Measurements from ENCODE around the gene NCAPD3. TPM values are rescaled to one million over a fixed set of nuclear protein-coding genes. Genes with fewer than 3 reads are reported as not detected.
"Not testable (repeated sequence)": the region's sequence is repeated elsewhere in the genome, so short reads cannot be mapped to it uniquely, and the experiment has no call there.

Gene NCAPD3
- total and polyA plus RNA-seq, 4 experiments from 2014 or later = 14.3 to 41.8 (median 27.3) TPM

- DNase-seq = no peak
- no peaks in the 10 kb centered on the region for H3K36me3 ChIP-seq (ENCODE audit: insufficient read depth, low read length)
- Mint-ChIP-seq H3K4me3 (no peak overlapping the region), H3K27ac (no peak overlapping the region), H3K36me3 (no peaks in the 10 kb centered on the region), H3K27me3 (peaks cover 5 to 9% of the 10 kb centered on the region in 2 donors), H3K9me3 (no peaks in the 10 kb centered on the region), H3K4me1 (peaks cover 0 to 1% (median 0%) of the 10 kb centered on the region in 4 donors)
- H3K27me3 ChIP-seq (ENCODE audit: insufficient read depth, low read length) = no peaks in the 10 kb centered on the region
- intact Hi-C loops (cut with micrococcal nuclease) = no loop called here
- H3K9me3 ChIP-seq (ENCODE audit: control insufficient read depth in 1 of 2, low read length in 2 of 2) = no peaks in the 10 kb centered on the region
- no peak overlapping the region for H3K4me3 ChIP-seq (ENCODE audit: low read length in 2 of 2)
- H3K27ac ChIP-seq (ENCODE audit: low read depth, low read length) = no peak overlapping the region
- ChIA-PET CTCF (ENCODE audit: partially characterized antibody) (interaction anchor here (1.5 kb wide), 1 partner anchor 171 kb away, joined by 3 read pairs; no protein-coding TSS in a partner anchor), POLR2A (ENCODE audit: partially characterized antibody) (no interaction called here)
- H3K4me1 ChIP-seq (ENCODE audit: insufficient read depth, low read length) = no peaks in the 10 kb centered on the region
These were observed 105.8 kb downstream of the NCAPD3 start for GRCh38 chr11:134118006-134118405.

GRCh38 chr11:134116210-134116609 is 107.6 kb downstream of the NCAPD3 start:
- Histone ChIP-seq H3K9me3 (ENCODE audit: control insufficient read depth in 1 of 2, low read length in 2 of 2) (no peaks in the 10 kb centered on the region), H3K4me1 (ENCODE audit: insufficient read depth, low read length) (no peaks in the 10 kb centered on the region), H3K27me3 (ENCODE audit: insufficient read depth, low read length) (no peaks in the 10 kb centered on the region), H3K36me3 (ENCODE audit: insufficient read depth, low read length) (no peaks in the 10 kb centered on the region), H3K27ac (ENCODE audit: low read depth, low read length) (no peak overlapping the region), H3K4me3 (ENCODE audit: low read length in 2 of 2) (no peak overlapping the region)
- Mint-ChIP-seq H3K27me3 (peaks cover 0 to 7% of the 10 kb centered on the region in 2 donors), H3K4me1 (peaks cover 0 to 1% (median 0%) of the 10 kb centered on the region in 4 donors), H3K36me3 (peaks cover 2 to 12% of the 10 kb centered on the region in 2 donors), H3K27ac (no peak overlapping the region), H3K9me3 (peaks cover 0 to 4% (median 0%) of the 10 kb centered on the region in 8 donors), H3K4me3 (no peak overlapping the region)
- ChIA-PET CTCF (ENCODE audit: partially characterized antibody) (interaction anchor here (1.3 kb wide), 1 partner anchor 9 kb away, joined by 3 read pairs; no protein-coding TSS in a partner anchor), POLR2A (ENCODE audit: partially characterized antibody) (no interaction called here)
- intact Hi-C loops (cut with micrococcal nuclease) = no loop called here
- no peak for DNase-seq

GRCh38 chr11:134113787-134114186 is 110.0 kb downstream of the NCAPD3 start:
- not testable (repeated sequence) for H3K4me1 Mint-ChIP-seq, H3K4me3 Mint-ChIP-seq

GRCh38 chr11:134110252-134110815 is 113.4 kb downstream of the NCAPD3 start:
- DNase-seq = no peak
- Mint-ChIP-seq H3K27ac (no peak overlapping the region), H3K4me1 (peaks cover 0 to 1% (median 0%) of the 10 kb centered on the region in 4 donors), H3K9me3 (peaks cover 0 to 38% (median 21%) of the 10 kb centered on the region in 8 donors), H3K27me3 (peaks cover 0 to 1% of the 10 kb centered on the region in 2 donors), H3K4me3 (no peak overlapping the region), H3K36me3 (peaks cover 10 to 20% of the 10 kb centered on the region in 2 donors)
- H3K4me1 ChIP-seq (ENCODE audit: insufficient read depth, low read length) = no peaks in the 10 kb centered on the region
- ChIA-PET POLR2A (ENCODE audit: partially characterized antibody) (no interaction called here), CTCF (ENCODE audit: partially characterized antibody) (no interaction called here)
- no peaks in the 10 kb centered on the region for H3K36me3 ChIP-seq (ENCODE audit: insufficient read depth, low read length)
- intact Hi-C loops (cut with micrococcal nuclease) = no loop called here
- no peak overlapping the region for H3K4me3 ChIP-seq (ENCODE audit: low read length in 2 of 2)
- H3K9me3 ChIP-seq (ENCODE audit: control insufficient read depth in 1 of 2, low read length in 2 of 2) = no peaks in the 10 kb centered on the region
- no peak overlapping the region for H3K27ac ChIP-seq (ENCODE audit: low read depth, low read length)
- no peaks in the 10 kb centered on the region for H3K27me3 ChIP-seq (ENCODE audit: insufficient read depth, low read length)

More at GRCh38 chr11:134113787-134114186, 110.0 kb downstream of the NCAPD3 start:
- POLR2A ChIA-PET (ENCODE audit: partially characterized antibody); H3K36me3 ChIP-seq (ENCODE audit: insufficient read depth, low read length); H3K4me3 ChIP-seq (ENCODE audit: low read length in 2 of 2); H3K27me3 ChIP-seq (ENCODE audit: insufficient read depth, low read length); DNase-seq; intact Hi-C loops (cut with micrococcal nuclease); H3K27ac Mint-ChIP-seq; CTCF ChIA-PET (ENCODE audit: partially characterized antibody); H3K9me3 ChIP-seq (ENCODE audit: control insufficient read depth in 1 of 2, low read length in 2 of 2); H3K4me1 ChIP-seq (ENCODE audit: insufficient read depth, low read length); H3K27ac ChIP-seq (ENCODE audit: low read depth, low read length); H3K27me3 Mint-ChIP-seq: not testable (repeated sequence)
- H3K36me3 Mint-ChIP-seq = peaks cover 5 to 14% of the 10 kb centered on the region in 2 donors
- H3K9me3 Mint-ChIP-seq = peaks cover 0 to 14% (median 7%) of the 10 kb centered on the region in 8 donors

Other genes starting within 250 kb of the NCAPD3 start
- gene JAM3, start 154.9 kb downstream of the NCAPD3 start, total RNA-seq = 1 to 10 TPM; 6.8 to 8.3 TPM
- 1 to 10 TPM; 6.5 to 6.6 TPM for gene JAM3, start 154.9 kb downstream of the NCAPD3 start, polyA plus RNA-seq
- 10 to 100 TPM; 72.2 to 76.6 TPM for gene VPS26B, start 704 bp upstream of the NCAPD3 start, total RNA-seq
- gene VPS26B, start 704 bp upstream of the NCAPD3 start, polyA plus RNA-seq = 10 to 100 TPM; 49.6 to 56.7 TPM
- 10 to 100 TPM; 59.3 to 70.8 TPM for gene THYN1, start 29.4 kb upstream of the NCAPD3 start, total RNA-seq
- 100 to 1,000 TPM; 118 to 163 TPM for gene THYN1, start 29.4 kb upstream of the NCAPD3 start, polyA plus RNA-seq
- gene ACAD8, start 29.6 kb upstream of the NCAPD3 start, total RNA-seq = 10 to 100 TPM; 36.9 to 38.6 TPM
- gene ACAD8, start 29.6 kb upstream of the NCAPD3 start, polyA plus RNA-seq = 10 to 100 TPM; 17.8 to 22.2 TPM
- 1 to 10 TPM; 1.2 to 1.5 TPM for gene GLB1L3, start 52.4 kb upstream of the NCAPD3 start, total RNA-seq
- gene GLB1L3, start 52.4 kb upstream of the NCAPD3 start, polyA plus RNA-seq = 1 to 10 TPM; 2.8 to 4.9 TPM
- 1 to 10 TPM; 1.2 to 1.5 TPM for gene GLB1L2, start 108.0 kb upstream of the NCAPD3 start, total RNA-seq
- gene GLB1L2, start 108.0 kb upstream of the NCAPD3 start, polyA plus RNA-seq = under 1 TPM; 0.43 to 0.79 TPM
- under 1 TPM; 0.44 to 0.47 TPM for gene B3GAT1, start 188.3 kb upstream of the NCAPD3 start, total RNA-seq
- gene B3GAT1, start 188.3 kb upstream of the NCAPD3 start, polyA plus RNA-seq = not detected